HG03521 (cell line): ENCODE measurements around the gene TBX3.

ENCODE experiments used
- ATAC-seq: cut with Tn5 transposase; IDR thresholded peaks from one replicate; pipeline ENCODE4 v1.9.1; 2021; ENCODE audit warnings: mild to moderate bottlenecking, moderate library complexity; ENCODE audit not compliant: unreplicated experiment

TBX3 gene

DNA sequence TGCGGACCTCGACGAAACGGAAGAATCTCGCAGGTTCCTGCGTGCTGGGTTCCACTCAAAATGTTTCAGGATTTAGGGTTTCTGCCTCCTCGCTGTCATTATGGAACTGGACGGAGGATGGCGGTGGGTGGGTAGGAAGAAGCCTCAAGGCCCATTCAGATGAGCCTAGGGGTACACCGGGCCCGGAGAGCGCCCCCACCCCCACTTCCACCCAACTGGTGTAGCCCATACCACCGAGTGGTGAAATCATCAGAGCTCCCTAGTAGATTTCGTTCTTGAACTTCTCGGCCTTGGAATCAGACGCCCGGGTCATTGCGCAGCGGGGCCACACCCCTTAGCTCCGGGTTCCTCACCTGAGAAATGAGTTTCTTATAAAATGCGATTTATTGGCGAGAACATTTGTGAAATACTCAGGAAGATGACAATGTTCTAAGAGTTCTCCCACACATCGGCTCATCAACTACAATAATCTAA is 13.3 kb upstream of the TBX3 start:
- no peak for ATAC-seq

DNA sequence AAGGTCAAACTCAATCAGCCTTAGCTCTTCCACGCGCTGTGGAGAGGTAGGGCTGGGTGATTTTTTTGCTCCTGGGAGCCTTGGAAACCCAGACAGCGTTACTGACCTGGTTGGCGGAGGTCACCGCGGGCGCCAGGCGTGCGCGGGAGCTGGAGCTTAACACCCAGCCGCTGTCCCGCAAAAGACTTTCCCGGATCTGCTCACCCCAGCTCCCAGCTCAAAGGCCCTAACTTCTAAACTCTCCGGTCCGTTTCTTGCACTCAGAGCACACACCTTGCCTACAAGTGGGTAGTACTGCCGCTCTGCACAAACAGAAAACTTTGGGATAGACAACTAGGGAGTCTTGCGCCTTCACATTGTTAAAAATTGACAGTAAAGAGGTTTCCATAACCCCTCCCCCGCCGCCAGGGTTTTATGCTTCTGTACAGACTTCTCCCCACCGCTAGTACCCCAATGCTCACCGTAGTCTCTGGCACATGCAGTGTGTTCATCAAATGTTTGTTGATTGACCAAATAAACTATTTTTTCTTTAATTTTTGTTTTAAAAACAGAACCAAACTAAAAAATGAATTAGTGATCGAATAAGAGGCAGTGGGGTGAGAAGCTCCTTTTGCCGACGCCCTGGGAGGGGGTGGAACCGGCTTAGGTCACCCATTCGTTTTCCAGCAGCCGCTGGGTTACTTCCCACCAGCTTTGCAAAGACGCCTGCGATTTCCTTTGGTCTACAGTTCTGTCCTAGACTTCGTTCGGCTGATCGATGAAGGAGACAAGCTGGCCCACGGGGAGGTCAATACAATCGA is 12.7 kb upstream of the TBX3 start:
- ATAC-seq = no peak

DNA sequence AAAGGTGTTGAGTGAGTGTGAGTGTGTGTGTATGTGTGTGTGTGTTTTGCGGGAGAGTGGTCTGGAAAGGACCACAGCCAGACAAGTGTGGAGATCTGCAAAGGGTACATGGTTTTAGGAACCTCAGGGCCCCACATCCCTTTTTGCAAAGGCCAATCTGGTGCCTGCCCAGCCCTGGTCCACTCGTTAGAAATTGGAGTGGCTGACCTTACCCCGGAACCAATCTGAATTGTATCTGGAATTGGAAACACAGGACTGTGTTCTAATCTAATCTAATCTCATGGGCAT is 11.3 kb upstream of the TBX3 start:
- no peak for ATAC-seq

DNA sequence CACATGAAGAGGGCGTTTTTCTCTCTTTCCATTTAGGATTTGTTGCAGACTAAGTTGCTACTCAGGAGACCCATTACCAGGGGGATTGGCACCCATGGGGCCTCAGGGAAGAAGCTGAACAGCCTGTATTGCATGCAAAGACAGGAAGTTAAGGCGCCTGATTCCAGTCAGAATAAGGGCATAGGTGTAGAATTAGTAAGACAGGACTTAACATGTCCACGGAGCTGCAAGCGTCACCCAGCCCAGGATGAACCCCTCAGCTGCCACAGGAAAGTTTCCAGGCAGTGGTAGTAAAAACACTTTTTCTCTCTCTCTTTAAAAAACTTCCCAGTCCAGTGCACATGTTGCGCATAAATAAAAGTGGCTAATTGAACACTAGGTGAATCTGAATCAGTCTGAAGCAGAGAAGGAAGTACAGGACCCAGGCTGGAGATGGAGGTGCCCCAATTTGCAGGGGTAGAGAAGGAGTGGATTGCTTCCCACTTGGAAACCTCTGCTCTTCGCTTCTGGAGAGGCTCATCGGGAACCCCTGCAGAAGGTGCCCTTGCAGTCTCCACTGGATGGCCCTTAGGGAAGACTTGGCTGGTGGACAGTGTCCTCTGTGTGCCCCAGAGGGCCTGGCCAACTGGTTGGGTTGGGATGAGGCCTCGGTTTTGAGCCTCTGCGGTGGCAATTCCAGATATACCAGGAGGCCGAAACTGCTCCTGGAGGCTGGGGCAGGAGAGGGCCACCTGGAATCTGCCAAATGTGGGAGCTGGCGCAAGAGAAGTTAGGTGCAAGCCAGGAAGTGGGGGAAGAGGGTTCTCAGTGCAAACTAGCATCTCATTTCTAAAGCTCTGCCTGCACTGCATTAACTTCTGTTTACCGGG is 10.7 kb upstream of the TBX3 start:
- ATAC-seq = no peak

DNA sequence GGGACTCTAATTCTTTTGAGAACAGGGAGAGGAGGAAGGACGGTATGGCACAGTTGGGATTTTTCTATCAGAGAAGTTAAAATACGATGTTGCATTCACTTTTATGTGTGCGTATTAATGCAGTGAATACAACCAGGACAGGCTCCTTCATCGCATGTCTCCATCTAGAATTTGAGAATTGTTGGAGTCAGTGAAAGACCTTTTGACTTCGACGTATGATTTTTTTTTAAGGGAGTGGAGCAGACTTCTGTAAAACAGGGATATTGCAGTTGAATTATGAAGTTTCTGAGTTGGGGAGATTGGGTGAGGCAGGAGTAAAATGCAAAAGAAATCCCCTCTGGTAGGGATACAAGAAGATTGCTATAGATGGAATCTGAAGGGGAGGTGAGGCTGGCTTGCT is 9.6 kb upstream of the TBX3 start:
- no peak for ATAC-seq

DNA sequence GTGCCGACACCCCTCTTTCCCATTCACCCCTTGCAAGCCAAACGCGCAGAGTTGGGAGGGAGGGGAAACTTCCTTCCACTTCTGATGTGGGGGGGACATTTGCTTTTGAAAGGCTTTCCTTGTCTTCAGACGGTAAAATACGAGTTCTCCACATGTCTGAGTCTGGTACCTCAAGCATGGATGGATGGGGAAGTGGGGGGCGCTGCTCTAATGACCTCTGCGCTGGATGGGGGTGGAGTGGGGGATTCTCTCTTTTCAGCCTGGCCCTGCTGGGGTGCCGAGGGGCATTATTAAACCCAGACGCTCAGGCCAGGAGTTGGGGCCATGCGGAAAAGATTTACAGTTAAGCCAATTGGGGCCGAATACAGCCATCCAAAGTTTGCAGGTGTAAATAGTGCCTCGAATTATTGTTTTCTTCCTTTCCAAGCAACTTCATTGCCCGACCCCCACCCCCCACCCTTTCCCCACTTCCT is 9.1 kb upstream of the TBX3 start:
- no peak for ATAC-seq

DNA sequence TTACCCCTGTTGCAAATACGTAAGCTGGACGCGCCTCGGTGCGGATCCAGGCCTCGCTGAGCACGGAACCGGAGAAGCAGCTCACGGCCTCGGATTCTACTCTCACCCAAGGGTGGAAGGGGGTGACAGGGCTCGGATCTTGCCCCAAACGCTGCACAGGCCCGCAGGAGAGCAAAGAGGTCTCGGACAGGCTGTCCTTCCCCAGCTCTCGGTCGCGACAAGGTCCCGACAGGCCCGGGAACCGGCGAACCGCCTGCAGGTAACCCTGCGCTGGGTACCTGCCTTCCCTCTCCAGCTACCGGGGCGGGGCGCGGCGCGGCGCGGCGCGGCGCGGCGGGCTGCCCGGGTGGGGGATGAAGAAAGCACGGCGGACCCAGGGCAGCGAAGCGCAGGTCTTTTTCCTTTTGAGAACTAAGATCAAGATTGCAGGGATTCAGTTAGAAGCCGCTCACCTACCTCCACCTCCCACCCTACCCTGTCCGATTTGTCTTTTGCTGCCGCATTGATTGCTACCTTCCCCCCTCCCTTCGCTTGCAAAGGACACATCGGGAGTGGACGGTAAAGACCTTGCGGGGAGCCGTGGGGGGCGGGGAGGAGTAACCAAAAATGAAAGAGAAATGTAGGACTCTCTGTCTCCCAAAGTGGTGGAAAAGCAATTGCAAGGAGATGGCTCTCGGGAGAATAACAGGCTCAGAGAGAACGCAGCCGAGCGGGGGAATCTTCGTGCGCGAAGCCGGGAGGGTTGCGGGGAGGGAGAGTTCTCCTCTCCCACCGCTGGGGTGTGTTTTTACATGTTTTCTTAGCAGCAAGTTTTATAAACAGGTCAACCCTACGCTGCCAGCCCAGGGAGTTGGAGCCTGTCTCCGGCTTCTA is 8.4 kb upstream of the TBX3 start:
- no peak for ATAC-seq

DNA sequence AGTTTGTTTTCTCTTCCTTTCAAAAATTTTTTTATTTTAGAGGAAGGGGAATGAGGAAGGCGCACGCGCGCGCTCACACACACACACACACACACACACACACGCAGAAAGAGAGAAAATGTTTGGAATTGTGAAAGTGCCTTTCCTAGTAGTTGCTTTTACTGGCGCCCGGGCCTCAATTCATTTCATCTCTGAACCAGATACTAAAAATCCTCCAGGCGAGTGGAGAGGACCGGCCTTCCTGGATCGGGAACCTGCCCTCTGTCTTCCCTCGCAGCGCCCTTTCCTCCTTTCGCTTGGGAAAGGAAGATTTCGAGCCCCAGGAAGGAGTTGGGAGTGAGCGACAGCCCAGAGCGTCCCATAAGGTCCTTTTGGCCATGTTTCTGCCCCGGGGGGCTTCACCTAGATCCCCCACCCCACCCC is 7.8 kb upstream of the TBX3 start:
- no peak for ATAC-seq

DNA sequence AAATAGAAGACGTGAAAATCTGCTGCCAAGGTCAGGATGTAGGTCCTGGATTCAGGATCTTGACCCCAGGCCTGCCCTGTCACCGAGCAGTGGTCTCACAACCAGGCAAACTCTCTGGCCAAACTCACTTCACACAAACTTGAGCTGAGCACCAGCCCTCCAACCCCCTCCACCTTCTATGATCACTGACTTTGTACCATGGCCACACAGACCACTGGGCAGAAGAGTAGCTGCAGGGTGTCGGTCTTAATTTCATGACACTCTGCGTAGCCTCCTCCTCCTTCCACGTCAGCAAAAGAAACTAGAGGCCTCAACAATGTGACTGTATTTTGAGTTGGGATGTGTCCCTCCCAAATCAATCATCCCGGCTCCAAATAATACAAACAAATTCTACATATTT is 7.2 kb upstream of the TBX3 start:
- no peak for ATAC-seq

DNA sequence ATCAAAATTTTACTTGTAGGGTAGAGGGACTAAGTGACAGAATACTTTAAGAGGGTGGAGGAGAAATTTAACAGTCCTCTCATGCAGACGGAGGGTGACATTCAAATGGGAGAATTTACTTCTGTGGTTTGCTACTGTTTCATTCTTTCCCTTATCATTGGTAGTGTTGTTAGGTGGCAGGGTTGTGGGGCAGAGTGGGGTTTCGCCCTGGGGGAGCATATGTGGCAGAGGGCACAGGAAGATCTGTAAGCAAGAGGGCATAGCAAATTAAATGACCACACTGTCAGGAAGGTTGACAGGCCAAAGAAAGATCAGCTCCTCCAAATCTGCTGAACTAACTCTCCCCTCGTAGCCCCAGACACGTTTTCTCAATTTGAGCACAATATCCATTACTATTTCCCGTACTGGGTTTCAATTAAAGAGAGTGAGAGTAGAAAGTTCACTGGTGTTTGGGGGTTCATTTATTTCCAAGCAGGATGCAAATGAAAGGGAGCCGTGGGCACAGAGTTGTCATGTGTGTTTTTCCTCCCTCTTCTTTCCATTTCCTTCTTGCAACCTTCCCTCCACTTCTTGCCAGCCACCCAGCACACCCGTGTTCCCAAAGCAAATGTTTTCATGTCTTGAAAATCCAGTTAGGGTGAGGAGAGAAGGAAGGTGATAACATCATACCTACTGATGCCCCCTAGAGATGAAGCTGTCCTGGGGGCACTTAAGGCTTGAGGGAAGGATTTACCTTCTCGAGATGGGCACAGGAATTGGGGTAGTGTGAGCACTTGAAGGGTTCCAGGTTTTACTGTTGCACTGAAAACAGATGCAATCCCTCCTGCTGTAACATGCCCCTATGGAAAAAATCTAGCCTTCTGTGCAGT is 6.5 kb upstream of the TBX3 start:
- ATAC-seq = no peak

DNA sequence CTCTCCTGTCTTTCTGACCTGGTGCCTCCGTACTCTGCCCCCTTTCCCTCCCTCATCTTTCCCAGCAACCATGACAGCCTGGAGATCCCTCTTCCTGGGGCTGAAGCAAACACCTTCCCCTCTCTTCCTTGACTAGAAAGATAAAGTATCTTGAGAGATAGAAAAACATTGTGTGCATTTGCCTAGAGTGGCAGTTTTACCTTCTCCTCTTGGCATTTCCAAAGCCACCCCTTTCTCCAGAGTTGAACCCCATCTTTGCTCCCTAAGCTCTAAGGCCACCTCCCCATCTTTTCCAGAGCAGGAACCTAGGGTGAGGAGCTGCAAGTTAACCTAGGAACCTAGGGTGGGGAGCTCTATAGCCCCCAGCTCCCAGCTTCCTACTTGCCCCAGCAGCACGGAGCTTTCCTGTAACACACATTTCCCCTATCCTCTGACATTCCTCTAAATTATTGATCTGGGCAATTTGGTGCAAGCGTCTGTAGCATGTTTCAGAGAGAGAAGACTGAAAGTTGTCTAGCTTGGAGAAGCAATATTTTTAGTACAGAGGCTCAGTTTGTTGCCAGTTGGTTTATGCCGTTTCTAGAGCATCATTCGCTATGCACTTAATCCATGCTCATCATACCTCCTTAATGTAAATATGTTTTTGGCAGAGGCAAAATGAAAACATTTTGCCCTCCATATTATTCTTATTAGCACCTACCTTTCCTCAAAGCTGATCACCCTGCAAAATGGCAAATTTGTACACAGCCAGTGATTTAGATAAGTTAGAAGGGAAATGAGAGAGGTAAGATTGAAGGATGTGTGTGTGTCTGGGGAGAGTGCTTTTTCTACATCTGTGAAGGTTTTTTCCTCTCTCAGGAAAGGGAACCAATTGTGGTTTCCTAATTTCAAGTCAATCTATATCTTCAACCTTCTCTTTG is 5.4 kb upstream of the TBX3 start:
- no peak for ATAC-seq

DNA sequence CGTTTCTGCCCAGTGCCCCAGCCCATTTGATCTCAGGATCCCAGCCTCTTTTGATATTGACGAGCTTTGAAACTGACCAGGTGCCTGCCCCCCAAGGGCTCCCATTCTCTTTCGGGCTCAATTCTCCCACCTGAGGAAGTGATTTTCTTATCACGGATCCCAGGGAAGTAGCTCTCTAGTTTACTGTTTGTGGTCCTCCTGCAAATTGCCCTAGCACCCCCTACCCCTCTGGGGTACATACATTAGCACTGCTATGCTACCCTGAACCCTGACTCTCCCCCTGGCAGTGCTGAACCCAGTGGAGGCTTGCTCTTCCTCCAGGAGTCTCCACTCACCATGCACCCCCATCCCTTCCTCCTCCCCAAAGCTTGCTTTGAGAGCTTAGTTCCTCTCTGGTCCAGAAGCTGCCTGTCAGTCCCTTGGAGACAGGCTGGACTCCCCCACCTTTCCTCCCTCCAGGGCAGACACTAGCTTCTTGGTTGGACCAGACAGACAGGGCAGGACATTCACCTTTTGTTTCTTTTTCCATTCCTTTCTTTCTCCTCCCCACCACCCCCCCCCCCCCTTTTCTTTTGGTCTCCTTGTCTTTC is 4.4 kb upstream of the TBX3 start:
- ATAC-seq = no peak

DNA sequence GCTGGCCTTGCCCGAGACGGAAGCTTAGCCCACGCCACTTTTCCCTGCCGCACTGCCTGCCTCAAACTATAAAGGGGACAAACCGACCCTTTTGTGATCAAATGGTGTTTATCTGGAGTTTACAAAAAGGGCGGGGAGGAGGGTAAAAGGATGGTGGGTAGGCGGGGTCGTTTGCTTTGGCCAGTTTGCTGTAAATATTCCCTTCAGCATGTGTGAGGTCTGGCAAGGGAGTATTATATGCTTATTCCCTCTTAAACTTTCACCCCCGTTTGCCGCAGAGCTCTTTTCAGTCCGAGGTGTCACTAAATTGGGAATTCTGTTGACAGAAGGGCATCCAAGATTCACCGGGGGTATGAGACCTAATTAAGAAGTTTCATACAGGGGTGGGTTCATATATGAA is 3.8 kb upstream of the TBX3 start:
- no peak for ATAC-seq

DNA sequence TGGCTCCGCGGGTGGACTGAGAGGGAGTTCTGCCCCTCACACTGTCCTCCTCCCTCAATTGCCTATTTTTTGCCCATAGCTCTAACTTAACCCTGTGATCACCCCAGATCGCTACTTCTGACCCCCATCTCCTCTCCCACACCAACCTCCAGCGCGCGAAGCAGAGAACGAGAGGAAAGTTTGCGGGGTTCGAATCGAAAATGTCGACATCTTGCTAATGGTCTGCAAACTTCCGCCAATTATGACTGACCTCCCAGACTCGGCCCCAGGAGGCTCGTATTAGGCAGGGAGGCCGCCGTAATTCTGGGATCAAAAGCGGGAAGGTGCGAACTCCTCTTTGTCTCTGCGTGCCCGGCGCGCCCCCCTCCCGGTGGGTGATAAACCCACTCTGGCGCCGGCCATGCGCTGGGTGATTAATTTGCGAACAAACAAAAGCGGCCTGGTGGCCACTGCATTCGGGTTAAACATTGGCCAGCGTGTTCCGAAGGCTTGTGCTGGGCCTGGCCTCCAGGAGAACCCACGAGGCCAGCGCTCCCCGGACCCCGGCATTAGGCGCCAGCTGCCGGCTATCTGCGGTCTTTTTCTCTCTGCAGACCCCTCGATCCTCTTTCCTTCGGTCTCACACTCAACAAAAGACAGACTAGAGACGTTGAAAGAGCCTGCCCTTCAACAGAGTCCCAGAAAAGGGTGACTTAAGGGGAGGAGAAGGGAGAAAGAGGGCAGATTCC is 3.0 kb upstream of the TBX3 start:
- no peak for ATAC-seq

DNA sequence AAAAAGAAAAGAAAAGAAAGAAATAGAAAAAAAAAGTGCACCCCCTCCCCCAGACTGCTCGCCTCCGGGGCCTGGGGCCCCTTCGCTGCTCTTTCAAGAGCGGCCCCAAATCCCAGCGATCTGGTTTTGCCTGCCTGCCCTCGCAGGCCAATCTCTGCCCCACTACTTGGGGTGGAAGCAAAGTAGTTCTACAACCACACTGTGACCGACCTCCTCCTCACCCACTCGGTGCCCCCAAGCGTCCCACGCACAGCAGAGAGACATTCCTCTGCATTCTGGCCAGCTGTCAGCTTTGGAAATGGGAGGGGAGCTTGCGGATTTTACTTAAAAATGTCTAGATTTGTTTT is 2.4 kb upstream of the TBX3 start:
- no peak for ATAC-seq

DNA sequence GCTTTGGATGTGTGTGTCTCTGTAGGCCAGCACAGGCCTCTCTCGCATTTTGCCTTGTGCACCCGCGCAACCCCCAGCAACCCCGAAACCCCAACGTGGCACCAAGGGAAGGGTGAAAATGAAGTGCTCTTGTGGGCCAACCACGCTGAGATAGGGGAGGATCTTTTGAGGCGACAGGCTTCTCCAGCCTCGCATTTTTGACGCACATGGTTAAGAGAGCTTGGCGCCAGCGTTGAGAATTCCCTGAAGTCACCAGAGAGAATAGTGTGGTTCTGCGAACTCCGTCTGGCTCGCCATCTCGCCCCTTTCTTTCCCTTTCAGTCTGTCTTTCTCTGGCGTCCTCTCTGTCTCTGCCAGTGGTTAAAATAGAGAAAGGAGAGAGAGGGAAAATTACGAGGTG is 1.9 kb upstream of the TBX3 start:
- ATAC-seq = no peak

DNA sequence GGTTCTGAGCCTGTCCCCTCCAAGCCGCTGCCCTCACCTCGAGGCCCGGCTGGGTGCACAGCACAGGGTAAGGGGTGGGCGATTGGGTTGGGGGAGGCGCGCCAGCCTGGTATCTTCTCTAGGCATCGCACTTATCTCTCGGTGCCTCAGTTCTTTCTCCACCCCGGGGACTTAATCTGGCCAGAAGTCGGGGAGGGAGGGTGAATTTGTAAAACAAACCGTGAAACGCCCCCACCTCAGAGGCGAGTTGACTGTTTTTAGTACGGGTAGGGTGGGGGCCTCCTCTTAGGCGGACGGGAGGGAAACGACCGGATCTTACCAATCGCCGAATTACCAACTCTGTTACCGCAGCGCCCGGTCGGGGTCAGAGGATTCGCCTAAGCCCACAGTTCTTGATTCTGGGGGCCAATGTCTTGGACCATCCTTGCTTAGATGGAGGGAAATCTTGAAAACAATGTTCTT is 1.4 kb upstream of the TBX3 start:
- no peak for ATAC-seq

DNA sequence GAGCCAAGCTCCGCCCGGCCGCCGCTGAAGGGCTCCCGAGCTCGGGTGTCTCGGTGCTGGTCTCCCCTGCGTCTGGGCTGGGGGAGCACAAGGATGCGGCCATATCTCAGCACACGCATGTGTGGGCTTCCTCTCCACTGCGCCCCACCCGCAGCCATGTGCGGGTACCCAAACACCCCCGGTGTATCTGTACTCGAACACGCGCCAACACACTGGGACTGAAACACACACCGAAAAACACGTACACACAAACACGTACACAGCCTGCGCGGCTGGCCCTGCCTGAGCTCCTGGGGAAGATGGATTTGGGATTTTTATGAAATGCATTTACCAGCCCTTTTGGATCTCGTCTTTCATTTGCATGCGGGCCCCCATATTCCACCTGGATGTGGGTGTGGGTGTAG is 897 bp upstream of the TBX3 start:
- ATAC-seq = peak; percentile 12
